T-helper 1 cell treated with Interleukin-12 subunit alpha and Interleukin-12 subunit beta and Interleukin-4 antibody, amounts not matched to agents 30 ng/mL and 1 ng/mL, for 36 hours (primary cell): ENCODE measurements around the gene HERPUD2. TPM values are rescaled to one million over a fixed set of nuclear protein-coding genes. Genes with fewer than 3 reads are reported as not detected.

Source experiments
- intact Hi-C: fragments of 100-400 bp; cut with micrococcal nuclease; formaldehyde crosslinking; loops from one replicate; pipeline ENCODE4 v1.15.1; 2024
- total RNA-seq: library from RNA; stranded (reverse); gene quantifications from 2 replicates; pipeline ENCODE4 v1.2.3, GENCODE V29; 2022

HERPUD2 gene
- total RNA-seq, 1 donor from 2014 or later, result 35.6 TPM

DNA sequence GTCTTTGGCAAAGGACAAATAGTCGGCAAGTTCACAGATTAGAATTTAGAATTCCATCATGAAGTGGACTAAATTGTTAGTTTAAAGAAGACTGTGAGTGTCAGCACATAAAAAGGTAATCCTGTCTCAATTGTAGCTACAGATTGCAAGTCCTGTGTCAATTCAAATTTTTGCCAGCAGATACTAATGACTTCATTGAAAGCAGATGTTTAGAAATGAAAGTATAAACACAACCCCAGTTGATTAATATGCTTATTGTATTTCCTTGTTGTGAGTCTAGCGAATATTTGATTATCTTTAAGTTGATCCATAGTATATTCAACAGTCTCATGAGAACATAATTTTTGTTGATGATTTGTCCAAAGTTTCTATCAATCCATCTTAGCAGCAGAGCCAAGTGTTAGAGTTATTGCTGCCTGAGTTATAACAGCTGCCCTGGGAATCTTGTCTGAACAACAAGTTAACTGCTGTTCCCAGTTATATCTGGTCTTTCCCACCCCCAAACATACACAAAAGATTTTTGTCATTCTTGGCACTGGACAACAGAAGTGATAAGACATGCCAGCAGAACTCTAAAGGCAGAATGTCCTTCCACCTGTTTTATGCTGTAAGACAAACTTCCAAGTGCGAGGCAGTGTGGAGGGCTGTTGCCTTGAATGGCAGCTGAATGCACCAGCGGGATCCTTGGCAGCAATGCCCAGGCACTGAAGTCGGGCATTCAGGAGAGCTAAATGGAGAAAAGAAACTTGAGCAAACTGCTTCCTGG, 21.3 kb upstream of the HERPUD2 start:
- intact Hi-C loops, result no loop called here

DNA sequence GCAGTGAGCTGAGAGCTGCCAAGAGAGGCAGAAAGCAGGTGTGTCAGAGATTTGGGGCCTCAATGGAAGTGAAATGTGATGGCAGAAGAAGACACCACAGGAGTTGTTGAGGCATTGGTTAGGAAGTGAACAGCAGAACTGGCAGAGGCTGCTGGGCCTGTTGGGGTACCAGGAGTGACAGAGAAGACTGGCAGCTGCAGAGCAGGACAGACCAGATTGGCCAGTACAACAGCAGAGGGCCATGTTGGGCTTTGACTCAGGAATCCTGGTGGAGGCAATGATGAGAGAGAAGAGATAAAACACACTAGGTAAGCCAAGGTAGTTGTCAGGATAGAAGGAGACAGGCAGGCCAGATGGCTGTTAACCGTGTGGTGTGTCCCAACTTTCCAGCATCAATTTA, 19.9 kb upstream of the HERPUD2 start:
- intact Hi-C loops, result no loop called here

DNA sequence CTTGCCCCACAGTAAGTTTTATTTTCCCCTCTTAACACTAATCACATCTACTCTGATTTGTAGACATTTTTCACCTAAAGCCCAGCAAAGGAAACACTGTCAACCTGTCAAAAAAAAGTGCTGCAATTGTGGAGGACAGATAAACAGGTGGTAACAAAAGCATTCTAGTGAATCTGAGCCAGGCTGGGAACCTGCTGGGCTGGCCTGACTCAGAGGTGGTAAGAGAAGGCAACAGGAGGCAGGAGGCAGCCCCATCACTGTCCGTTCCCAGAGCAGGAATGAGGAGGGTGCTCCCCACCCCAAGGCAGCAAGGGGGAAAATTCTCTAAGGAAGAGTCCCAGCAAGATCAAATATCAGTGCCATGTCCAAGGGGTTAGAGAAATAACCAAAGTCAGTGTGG, 19.5 kb upstream of the HERPUD2 start:
- intact Hi-C loops, result no loop called here

DNA sequence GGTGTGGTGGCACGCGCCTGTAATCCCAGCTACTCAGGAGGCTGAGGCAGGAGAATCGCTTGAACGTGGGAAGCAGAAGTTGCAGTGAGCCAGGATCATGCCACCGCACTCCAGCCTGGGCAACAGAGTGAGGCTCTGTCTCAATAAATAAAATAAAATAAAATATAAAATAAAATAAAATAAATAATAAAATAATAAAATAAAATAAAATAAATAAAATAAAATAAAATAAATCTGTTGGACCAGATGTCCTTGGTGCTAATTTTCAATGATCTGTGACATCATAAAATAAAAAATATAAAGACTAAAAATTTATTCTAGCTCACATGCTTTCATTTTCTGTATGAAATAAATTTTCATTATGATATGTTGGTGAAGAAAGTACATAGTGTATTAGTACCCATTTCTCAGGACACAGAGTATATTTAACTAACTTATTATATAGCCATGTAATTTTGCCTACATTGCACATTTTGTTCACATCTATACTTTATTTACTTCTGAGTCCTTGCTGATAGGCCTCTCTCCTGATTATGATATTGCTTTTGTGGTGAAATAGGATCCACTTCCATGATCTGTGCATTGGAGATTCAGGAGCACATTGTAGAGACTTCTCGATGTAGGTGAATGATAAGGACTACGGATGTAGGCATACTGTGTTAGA, 17.8 kb upstream of the HERPUD2 start:
- intact Hi-C loops, result no loop called here

DNA sequence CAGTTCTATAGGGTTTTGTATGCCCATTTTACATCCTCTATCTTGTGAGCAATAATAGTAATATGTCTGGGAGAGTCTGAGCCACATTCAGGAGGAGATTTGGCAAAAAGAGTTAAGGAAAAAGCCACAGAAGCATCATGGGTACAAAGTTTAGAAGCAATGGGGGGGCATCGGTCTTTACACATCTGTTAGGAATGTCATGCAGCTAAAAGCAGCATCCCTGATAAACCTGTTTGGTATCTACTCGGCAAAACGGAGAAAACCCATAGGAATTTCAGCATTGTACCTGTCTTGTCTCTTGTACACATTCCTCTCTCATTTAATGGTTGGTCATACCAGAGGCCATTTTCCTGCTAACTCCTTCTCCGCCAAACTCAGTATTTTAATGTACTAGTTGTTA, 12.5 kb upstream of the HERPUD2 start:
- intact Hi-C loops, result no loop called here

DNA sequence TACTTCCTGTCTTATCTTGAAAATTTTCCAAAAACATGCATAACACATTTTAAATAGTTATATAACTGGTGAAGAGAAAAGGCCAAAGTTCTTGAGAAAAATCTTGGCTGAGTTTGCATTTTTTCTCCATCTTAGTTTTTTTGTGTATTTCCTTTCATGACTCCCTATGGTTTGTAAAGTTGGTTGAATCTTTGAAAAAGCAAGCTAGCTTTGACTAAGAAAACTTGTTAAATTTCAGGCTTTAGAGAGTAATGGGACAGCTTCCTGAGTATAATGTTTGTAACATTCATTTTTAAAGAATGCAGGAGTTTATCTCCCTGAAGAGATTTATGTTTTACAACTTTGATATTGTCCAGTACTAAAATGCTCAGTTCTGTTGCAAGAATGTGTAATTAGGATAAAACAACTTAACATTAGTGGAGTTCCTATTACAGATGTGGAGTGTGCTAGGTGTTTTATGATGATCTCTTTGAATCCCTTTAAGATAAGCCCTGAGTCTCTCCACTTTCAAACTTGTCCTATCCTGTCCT, 11.1 kb upstream of the HERPUD2 start:
- intact Hi-C loops, result no loop called here

DNA sequence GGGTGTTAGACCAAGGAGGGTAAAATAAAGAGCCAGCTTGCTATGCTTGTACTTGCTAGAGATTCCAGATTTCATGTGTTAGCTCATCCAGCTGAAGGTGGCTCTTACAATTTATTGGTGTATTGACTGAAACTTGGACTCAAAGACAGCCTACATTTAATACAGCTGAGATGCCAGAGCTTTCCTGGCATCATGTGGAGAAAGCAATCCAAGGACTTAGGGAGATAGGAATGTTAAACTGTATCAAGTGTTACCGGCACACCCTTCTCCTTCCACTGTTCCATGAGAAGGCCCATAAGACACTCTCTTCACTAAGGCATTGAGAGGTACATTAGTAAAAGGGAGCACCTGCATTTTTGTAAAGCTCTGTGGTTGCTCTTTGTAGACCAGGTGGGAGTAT, 9.3 kb upstream of the HERPUD2 start:
- intact Hi-C loops, result no loop called here

DNA sequence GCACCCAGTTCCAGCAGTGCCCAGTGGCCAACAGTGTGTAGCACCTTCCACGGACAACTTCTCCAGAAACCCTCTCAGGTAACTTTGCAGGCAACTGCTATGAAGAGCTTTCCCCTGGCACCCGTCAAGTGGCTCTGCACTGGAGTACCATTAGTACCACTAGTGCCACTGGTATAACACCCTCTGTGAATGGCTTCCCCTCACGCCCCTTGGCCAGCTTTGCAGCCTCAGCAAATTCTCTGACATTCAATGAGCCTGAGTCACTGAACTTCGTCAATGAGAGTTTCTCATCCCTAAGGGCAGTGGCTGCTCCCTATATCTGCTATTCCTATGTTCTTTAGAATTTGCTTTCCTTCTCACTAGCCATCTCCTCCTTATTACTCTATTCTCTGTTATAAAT, 7.6 kb upstream of the HERPUD2 start:
- intact Hi-C loops, result no loop called here

DNA sequence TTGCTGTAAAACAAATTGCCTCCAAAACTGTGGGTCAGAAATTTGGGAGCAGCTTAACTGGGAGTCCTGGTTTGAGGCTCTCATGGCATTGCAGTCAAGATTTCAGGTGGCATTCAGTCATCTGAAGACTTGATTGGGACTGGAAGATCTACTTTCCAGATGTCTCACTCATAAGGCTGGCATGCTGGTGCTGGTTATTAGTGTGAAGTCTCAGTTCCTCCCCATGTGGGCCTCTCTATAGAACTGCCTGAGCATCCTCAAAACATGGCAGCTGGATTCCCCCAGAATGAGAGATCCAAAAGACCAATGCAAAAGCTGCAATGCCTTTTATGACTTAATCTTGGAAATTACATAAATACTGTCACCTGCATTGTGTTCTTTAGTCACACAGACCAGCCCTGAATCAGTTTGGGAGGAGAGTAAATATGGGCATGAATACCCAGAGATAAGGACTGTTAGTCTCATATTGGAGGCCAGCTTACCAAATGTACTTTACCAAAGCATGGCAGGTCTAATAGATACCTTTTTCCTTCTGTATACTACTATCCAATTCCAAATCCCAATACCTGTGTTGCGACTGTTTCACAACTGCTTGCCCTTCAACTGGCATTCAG, 6.5 kb upstream of the HERPUD2 start:
- intact Hi-C loops, result no loop called here

DNA sequence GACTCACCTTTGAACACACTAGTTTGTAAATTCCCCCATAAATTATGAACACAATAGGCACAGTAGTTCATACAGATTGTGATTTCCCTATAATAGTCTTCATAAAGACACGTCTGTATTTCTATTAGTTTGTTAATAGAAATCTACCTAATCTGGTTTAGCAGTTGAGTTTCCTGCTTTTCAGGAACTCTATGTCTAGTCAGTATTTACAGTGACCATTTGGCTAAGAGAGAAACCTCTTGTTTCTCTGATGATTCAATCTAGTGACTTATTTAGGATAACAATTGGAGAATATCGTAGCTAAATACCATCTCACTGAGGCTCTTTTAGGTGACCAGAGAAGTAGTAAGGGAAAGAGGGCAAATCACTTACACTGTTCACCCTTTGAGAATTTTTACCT, 5.9 kb upstream of the HERPUD2 start:
- intact Hi-C loops, result no loop called here

DNA sequence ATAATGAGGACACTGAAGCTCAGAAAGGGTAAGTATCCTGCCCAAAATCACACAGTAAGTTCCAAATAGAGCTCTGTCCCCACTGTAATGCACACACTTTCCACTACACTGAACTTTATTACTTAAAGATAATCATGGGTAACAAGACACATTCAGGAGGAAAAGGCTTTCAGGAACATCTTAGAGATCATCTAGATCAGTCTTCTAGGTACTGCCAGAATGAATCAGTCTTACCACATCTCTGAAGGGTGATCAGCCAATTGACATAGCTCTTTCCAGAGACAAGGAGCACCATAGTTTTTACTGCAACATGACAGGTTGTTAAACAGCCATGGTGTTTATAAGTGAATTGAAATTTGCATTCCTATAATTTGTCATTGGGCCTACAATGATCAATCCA, 5.4 kb upstream of the HERPUD2 start:
- intact Hi-C loops, result no loop called here

DNA sequence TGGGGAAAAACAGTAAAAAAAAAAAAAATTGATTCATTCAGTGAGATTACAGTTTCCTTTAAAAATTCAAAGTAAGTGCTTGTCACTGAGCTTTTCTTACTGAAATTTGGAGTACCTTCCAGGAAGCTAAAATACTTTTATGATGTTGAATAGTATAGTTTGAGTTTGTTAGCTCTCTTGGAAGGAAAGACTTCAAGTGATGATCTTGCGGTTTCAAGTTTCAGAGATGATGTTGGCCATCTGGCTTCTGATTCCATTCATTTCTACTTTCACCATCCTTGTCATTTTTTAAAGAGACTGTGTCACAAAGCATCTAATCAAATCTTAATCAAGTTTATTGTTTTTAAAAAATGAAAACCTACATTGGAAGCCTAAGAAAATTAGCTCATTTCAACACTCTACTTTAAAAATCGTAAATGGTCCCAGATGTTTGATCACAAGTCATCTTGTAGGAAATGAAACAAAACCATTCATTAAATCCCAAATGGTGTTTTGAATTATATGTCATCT, 4.9 kb upstream of the HERPUD2 start:
- intact Hi-C loops, result loop anchor here (10.0 kb wide), 1 partner anchor 1655 kb away; no protein-coding TSS in a partner anchor

DNA sequence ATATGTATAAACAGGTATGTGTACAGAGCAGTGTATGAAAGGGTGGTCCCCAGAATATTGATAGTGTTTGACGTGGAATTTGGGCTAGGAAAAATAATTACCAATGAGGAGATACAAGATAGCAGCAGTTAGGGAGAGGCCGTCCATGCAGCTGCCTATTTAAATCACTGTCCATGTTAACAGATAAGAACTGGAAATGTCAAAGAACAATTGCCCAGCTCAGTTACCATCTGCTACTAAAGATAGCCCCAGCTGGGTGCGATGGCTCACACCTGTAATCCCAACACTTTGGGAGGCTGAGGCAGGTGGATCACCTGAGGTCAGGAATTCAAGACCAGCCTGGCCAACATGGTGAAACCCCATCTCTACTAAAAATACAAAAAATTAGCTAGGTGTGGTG, 3.4 kb upstream of the HERPUD2 start:
- intact Hi-C loops, result loop anchor here (10.0 kb wide), 1 partner anchor 1656 kb away; no protein-coding TSS in a partner anchor

DNA sequence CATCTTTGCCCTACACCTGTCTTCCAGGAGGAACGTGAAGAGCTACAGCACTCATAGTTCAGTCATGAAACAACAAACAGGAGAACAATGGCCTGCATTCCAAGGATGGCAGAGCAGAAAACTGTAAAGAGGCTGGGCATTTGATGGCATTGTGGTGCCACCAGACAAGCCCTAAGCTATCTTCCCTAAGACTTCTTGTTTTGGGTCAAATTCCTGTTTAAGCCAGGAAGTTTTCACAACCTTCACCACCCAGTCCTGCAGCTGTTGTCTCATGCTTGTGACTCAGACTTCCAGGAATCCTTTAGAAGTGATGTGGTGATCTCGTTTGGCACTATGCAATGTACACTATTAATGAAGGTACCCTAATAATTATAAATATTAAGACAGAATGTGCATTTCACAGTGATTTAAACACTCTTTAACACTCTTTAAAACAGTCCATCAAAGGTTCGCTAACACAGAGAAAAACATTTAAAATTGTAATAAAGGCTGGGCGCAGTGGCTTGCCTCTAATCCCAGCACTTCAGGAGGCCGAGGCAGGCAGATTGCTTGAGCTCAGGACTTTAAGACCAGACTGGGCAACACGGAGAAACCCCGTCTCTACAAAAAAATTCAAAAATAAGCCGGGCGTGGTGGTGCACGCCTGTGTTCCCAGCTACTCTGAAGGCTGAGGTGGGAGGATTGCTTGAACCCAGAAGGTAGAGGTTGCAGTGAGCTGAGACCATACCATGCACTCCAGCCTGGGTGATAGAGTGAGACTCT, 2.7 kb upstream of the HERPUD2 start:
- intact Hi-C loops, result loop anchor here (10.0 kb wide), 1 partner anchor 1657 kb away; no protein-coding TSS in a partner anchor

DNA sequence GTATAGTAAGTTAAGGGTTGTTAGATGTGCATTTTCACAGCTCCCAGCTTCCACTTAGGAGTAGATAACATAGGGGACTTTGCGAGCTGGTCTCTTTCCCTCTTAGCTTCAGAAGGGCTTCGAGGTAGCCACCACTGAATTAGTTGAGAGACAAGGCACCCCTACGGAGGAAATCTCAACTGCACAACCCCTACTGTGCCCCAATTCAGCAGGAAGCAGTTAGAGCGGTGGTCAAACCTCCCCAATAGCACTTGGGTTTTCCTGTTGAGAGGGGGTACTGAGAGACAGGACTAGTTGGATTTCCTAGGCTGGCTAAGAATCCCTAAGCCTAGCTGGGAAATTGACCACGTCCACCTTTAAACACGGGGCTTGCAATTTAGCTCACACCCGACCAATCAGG, 1.1 kb upstream of the HERPUD2 start:
- intact Hi-C loops, result loop anchor here (1.0 to 10.0 kb wide), 13 partner anchors 13 to 1659 kb away; partner anchors contain the start of genes ANLN and DPY19L1

DNA sequence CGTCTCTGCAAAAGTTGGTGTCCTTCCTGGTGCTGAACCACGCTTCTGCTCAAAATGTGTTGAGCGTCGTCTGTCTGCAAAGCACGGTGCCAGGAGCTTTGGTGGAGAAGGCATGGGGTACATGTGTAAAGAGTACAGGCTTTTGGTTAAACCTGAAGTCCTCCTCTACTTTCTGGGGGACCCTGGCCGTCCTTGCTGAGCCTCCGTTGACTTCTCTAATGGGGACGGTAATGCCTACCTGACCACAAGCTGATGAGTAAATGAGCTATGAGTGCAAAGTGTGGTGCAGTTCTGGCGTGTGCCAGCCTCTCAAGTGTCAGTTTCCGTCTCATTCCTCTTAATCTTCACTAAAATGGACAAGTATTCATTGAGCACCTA, 527 bp upstream of the HERPUD2 start:
- intact Hi-C loops, result loop anchor here (1.0 to 10.0 kb wide), 13 partner anchors 14 to 1659 kb away; partner anchors contain the start of genes ANLN and DPY19L1

DNA sequence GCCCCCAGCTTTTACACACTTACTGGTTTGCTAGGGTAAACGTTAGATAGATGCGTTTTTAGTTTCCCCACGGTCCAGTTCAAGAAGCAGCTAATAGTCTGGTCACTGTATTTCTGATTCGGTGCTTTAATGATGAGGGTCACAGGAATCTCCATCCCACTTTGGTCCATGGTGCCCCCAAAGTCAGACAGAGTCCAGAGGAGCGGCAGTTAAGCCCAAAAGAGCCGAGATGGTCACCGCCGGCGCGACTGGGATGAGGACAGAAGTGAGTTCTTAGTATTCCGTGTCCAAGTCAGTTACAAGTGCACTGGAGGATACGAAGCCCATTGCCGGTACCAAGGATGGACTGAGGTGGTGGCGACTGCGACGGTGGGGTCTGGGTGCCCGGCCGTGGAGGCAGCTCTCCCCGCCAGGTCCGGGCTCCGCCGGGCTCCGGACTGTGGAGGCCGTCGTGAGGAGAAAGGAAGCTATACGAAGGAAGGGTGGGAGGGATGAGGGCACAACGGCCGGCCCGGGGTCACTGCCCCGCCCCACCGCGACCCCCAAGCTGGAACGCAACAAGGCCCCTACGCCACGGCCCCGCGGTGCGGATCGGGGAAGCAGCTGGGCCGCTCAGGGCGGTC, 663 bp downstream of the HERPUD2 start:
- intact Hi-C loops, result loop anchor here (2.0 to 10.0 kb wide), 5 partner anchors 63 to 1753 kb away; partner anchors contain the start of genes DPY19L1 and ELMO1

DNA sequence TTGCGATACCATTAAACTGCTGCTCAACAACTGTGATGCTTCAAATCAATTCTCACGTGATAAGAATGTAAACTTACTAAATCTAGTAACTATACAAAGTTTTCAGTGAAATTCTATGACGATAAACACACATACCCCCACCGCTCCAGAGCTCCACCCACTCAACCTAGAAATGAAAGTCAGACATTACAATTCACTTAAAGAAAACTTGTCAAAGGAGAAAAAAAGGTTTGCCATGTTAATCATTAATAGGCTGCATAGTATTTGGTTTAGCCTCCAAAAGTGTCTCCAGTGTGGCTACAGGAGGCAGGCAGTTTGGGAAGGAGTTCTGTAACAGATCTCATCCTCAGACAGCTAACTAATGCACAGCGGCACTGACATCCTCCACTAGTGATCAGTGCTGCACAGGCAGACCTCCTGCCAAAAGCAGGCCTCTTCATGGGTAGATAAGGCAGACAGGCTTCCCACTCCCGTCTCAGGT, 3.1 kb downstream of the HERPUD2 start:
- intact Hi-C loops, result loop anchor here (1.0 to 10.0 kb wide), 3 partner anchors 11 to 1755 kb away; partner anchors contain the start of gene ELMO1

DNA sequence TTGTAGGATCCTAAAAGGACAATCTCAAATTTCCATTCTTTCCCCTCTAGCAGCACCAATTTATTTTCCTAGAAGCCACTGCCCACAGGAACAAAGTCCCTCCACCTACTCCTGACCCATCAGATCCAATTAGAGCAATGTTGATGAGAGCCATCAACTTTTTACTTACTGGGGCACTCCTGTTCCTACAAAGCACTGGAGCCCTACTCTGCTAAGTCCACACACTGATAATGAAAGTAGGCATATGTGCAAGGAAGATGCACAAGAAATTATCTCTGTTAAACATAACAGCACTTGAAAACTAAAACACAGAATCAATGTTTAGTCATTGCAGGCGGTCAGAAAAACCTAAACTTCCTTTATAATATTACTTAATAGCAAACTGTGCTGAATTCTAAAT, 3.6 kb downstream of the HERPUD2 start:
- intact Hi-C loops, result loop anchor here (1.0 to 10.0 kb wide), 3 partner anchors 10 to 1756 kb away; partner anchors contain the start of gene ELMO1

DNA sequence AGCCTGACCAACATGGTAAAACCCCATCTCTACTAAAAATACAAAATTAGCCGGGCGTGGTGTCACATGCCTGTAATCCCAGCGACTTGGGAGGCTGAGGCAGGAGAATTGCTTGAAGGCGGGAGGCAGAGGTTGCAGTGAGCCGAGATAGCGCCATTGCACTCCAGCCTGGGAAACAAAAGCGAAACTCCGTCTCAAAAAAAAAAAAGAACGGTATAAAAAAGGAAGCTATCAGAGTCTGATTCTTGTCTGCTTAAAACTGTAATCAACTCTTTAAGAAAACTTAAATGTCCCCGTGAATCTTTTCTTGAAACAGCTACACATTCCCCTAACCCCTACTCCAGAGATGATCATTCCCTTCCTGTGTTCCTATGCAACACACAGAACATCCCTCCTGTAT, 4.3 kb downstream of the HERPUD2 start:
- intact Hi-C loops, result loop anchor here (1.0 to 10.0 kb wide), 3 partner anchors 9 to 1757 kb away; partner anchors contain the start of gene ELMO1
